NCI-H748 (cell line): ENCODE data around the gene PLD2.

Source experiments
- DNase-seq: peaks from one replicate; lab custom pipeline; 2025; ENCODE audit not compliant: unreplicated experiment; lab: John Stamatoyannopoulos, UW

Gene PLD2, protein sequence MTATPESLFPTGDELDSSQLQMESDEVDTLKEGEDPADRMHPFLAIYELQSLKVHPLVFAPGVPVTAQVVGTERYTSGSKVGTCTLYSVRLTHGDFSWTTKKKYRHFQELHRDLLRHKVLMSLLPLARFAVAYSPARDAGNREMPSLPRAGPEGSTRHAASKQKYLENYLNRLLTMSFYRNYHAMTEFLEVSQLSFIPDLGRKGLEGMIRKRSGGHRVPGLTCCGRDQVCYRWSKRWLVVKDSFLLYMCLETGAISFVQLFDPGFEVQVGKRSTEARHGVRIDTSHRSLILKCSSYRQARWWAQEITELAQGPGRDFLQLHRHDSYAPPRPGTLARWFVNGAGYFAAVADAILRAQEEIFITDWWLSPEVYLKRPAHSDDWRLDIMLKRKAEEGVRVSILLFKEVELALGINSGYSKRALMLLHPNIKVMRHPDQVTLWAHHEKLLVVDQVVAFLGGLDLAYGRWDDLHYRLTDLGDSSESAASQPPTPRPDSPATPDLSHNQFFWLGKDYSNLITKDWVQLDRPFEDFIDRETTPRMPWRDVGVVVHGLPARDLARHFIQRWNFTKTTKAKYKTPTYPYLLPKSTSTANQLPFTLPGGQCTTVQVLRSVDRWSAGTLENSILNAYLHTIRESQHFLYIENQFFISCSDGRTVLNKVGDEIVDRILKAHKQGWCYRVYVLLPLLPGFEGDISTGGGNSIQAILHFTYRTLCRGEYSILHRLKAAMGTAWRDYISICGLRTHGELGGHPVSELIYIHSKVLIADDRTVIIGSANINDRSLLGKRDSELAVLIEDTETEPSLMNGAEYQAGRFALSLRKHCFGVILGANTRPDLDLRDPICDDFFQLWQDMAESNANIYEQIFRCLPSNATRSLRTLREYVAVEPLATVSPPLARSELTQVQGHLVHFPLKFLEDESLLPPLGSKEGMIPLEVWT

DNA sequence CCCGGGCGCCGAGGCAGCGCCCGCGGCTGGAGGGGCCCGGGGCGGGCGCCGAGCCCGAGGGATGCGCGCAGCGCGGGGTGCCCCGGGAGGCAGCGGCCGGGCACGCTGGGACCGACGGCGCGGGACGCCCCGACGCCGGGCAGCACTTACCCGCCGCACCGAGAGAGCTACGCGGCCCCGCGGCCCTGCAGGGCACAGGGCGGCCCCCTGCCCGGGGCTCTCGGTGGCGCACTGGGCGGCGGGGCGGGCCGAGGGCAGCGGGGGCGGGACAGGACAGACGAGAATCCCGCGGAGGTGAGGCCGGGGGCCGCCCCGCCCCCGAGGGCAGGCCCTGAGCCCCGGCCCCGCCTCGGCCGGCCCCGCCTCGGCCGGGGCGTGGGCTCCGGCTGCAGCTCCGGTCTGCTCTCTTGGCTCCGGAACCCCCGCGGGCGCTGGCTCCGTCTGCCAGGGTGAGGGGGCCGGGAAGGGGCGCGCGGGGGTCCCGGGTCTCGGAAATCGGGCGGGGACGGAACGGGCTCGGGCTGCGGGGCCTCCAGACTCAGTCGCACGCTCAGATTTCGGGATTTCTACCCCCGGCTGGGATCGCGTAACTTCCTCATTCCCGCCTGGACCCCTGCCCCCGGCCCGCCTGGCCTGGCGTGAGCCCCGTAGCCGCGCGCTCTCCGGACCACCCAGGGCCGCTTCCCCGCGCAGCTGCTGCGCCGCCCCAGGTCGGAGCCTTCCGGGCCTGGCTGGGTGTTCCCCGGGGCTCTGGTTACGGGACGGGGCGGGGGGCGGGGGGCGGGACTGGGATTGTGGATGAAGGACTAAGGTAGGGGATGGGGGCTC, at the start of gene PLD2:
Gene PLD2, plus strand, starts transcription at position 376 of the 828 bp plus-strand sequence. CDS start 621 bp downstream, outside the sequence.
- peak; percentile 92 for DNase-seq

DNA sequence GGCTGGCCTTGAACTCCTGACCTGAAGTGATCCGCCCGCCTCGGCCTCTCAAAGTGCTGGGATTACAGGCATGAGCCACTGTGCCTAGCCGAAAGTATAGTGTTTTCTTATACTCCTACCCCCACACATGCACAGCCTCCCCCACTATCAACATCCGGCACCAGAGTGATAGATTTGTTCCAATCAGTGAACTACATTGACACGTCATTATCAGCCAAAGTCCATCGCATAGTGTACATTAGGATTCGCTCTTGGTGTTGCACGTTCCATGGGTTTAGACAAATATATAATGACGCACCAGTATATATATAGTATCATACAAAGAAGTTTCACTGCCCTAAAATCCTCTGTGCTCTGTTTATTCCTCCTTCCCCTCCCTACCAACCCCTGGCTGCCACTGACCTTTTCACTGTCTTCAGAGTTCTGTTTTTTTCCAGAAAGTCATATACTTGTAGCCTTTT, 47.1 kb upstream of the PLD2 start:
- DNase-seq = no peak

DNA sequence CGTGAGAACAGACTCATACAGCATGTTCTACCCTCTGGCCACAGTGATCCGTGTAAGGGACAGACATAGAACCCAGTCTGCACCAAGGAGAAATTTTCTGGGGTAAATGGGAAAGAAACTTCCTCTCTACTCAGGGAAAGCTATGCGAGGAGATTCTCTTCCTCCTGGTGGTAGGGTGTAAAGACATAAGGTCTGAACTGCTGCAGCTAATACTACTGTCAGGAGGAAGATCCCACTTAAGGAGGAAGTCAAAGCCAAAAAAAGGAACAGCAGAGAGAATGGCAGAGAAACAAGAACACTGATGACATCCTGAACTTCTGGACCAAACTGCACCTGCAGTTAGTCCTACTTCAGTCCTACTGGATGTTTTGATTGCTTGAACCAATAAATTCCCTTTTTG, 42.4 kb upstream of the PLD2 start:
- no peak for DNase-seq

DNA sequence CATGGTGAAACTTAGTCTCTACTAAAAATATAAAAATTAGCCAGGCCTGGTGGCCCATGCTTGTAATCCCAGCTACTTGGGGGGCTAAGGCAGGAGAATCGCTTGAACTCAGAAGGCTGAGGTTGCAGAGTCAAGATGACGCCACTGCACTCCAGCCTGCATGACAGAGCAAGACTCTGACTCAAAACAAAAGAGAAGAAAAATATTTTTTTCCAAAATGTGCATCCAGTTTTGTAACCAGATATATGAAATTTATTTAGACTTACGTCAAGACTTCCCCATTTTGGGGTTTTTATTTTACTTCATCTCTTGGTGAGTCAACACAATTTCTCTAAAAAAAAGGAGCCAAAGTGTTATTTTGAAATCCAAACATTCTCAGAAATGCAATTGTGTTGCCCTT, 40.8 kb upstream of the PLD2 start:
- no peak for DNase-seq

DNA sequence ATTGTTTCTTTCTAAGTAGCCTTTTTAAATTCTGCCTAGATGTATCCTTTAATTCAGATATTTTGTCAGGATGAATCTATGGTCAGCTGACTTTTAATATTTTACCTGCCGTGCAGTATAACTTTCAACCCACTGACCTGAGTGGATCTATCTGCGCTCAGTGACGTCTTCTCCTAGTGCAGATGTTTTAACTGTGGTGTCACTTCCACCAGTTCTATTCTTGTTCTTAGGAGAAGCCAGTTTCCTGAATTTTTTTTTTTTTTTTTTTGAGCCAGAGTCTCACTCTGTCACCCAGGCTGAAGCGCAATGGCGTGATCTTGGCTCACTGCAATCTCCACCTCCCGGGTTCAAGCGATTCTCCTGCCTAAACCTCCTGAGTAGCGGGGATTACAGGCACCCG, 40.2 kb upstream of the PLD2 start:
- DNase-seq = no peak

DNA sequence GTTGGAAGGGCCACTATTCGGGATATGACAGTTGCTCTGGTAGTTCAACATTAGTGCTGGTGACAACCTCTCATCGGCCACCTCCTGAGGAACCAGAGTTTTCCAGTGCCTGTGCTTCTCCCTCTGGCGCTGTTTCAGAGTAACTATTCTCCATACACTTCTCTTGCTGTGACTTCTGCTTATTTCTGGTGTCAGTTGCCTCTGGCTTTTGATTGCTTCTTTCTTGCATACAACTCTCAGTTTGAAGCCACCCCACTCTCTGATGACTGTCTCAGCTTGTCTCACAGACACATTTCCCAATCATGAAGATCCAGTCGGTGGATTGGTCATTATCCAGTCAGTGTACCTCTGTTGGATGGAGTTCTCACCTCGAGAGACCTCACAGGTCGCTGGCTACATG, 38.7 kb upstream of the PLD2 start:
- no peak for DNase-seq

DNA sequence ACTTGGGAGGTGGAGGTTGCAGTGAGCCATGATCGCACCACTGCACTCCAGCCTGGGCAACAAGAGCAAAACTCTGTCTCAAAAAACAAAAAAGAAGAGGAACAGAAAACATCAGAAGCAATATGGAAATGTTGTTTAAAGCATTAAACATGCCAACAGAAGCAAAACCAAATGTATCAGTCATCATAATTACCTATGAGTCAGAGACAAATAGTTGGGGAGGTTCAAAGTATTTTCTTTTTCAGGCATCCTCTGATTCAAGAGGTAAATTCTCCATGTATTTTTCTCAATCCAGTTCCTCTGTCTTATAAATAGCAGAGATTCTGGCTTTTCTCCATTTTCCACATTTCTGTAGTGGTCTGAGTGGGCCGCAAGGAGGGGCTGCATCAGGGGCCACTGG, 37.3 kb upstream of the PLD2 start:
- no peak for DNase-seq

DNA sequence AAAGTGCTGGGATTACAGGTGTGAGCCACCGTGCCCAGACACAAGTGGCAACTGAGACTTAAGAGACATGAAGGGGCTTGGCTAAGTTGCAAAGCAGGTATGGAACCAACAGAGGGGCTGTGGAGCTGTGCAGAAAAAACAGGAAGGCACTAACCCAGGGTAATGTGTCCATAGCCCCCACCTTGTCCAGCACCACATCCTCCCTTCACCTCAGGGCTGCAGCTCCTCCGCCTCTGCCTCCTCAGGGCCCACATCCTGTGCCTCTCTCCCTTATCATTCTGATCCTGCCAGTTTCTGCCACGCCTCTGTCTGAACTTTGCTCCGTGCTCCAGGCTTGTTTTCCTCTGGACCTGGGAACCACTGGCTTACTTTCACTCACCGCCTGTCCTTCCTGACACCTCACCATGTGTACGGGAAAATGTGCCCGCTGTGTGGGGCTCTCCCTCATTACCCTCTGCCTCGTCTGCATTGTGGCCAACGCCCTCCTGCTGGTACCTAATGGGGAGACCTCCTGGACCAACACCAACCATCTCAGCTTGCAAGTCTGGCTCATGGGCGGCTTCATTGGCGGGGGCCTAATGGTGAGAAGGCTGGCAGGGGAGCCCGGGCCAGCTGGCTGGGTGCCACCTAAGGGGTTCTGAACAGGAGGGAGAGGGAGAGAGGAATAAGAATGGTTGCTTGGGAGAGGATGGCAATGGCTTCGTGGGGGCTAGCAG, 35.3 kb upstream of the PLD2 start, which contains the start of gene TM4SF5:
Gene TM4SF5, plus strand, starts transcription at position 368 of the 716 bp plus-strand sequence. Its CDS starts 37 bp downstream, at position 405.
- DNase-seq = peak; percentile 34

DNA sequence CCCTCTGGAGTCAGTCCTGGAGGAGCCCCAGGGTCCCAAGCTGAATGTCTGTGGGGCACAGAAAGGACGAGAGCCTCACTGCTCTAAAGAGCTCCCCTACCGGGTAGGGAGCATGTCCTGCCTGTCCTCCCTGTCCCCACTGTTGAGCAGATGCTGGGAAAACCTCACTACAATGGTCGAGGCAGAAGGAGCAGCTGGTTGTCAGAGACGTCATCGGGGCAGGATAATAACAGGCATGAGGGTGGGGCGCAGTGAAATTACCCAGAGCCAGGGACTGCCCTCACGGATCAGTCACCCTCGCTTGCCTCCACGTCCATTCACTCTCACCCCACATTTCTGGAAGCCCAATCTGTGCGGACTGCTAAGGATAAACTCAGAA, 34.7 kb upstream of the PLD2 start:
- DNase-seq = peak; percentile 66

DNA sequence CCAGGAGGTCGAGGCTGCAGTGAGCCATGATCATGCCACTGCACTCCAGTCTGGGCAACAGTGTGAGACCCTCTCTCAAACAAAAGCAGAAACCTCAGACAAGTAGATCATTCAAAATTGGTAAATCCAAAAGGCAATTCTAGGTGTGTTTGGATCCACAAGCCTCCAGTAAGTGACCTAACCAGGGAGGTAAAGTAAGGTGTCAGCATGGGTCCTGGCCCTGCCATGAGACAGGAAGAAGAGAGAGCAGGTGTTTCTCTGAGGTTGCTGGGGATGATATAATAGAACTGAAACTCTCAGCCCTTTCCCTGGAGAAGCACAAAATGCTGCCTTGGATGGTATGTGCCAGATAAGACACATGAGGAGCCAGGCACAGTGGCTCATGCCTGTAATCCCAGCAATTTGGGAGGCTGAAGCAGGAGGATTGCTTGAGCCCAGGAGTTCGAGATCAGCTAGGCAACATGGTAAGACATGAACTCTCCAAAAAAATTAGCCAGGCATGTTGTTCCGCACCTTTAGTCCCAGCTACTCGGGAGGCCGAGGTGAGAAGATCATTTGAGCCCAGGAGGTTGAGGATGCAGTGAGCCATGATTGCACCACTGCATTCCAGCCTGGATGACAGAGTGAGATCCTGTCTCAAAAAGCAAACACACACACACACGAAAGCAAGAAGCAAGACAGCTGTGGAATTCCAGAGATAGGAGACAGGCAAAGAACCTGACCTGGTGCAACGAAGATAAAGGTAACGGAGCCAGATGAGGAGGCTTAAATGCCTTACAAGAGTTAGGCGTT, 28.8 kb upstream of the PLD2 start:
- no peak for DNase-seq

DNA sequence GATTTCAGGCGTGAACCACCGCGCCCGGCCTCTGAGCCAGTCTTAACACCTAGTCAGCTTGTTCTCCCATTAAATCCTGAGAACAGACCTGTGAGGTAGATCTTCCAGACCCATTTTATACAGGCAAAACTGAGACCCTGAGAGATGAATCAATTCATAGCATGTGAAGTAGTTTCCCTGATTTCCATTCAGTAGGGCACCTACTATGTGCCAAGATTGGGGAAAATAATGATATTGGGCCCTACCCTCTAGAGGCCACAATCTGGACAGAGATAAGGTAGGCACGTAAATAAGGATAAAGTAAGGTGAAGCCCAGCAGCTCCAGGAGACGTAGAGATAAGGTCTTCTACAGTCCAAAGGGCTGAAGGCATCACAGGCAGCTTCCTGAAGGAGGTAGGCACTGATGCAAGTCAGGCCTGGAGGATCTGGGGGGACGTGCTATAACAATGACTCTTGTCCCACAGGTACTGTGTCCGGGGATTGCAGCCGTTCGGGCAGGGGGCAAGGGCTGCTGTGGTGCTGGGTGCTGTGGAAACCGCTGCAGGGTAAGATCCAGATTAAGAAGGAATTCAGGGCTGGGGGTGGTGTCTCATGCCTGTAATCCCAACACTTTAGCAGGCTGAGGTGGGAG, 26.5 kb upstream of the PLD2 start:
- DNase-seq = no peak

DNA sequence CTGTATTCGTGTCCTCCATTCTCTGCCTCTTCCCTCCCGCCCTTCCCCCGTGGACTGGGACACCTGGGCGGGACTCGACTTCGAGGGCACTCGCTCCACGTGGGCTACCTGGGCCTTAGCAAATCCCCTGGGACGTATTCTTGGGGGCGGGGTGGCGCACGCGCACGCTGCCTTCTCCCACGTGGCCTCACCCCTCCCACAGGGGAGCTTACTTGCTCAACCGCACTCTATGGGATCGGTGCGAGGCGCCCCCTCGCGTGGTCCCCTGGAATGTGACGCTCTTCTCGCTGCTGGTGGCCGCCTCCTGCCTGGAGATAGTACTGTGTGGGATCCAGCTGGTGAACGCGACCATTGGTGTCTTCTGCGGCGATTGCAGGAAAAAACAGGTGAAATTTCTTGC, 24.3 kb upstream of the PLD2 start:
- no peak for DNase-seq

DNA sequence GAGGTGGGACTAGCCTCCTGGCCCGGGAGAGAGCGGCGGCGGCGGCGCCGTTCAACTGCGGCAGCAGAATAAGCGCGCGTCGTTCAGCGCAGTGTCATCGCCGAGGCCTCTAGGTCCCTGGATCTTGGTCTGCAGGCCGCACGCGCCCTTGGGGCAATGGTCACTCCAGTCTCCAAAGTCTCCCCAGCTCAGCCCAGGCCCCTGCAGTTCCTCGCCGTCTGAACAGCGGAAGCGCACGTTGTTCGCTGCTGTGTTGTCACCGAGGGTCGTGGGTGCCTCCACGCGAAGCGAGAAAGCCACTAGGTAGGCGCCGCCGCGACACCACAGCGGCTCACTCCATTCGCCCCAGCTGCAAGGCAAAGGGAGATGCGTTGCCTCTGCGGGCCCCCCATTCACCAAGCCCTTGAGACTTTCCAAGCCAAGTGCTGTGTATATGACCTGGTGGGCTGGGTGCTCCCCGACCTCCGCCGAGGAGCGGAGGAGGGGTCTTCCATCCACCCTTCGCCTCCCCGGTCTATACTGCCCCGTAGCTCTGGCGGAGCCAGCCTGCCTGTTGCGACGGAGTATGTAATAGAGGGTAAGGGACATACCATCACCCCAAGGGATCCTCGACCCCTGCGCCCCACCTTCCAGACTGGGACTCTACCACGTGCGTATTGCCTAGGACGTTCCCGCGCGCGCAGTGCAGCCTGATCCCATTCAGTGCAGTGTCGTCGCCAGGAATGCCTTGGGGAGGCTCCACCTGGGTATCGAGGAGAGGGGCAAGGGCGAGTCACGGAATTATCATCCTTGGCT, 21.4 kb upstream of the PLD2 start:
- no peak for DNase-seq

DNA sequence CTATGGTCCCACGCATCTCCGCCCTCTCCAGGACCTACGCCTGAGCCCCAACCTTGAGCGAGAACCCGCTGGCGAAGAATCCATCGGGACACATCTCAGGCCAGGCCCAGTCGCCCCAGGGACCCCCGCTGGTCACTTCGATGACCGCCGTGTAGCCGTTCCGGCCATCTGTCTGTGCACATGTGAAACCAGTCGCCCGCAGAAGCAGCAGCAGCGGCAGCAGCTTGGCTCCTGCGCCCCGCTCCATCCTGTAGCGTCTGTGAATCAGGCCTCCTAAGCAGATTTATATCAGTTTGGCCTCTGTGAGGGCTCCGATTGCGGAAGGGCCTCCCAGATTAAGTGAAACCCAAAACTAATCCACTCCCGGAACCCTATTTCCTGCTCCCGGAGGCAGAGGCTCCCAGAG, 20.8 kb upstream of the PLD2 start, which contains the start of gene VMO1:
Gene VMO1, minus strand, starts transcription at position 259 of the 406 bp plus-strand sequence. Its CDS starts 12 bp downstream, at position 247.
- DNase-seq = no peak

DNA sequence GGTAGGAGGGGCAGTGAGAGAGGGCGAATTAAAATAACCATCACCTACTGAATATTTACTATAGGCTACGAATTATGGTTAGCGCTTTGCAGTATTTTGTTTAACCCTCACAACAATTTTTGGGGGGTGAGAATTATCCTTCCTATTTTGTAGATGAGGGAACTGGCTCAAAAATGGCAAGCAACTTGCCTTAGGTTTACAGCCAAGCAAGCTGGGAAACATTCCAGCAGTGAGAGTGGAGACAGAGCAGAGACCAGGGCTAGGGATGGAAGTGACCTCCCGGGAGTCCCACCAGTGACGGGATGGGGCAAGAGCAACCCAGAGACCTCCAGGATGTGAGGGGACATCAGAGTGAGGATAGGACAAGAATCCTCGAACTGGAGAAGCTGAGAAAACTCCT, 20.4 kb upstream of the PLD2 start:
- no peak for DNase-seq

DNA sequence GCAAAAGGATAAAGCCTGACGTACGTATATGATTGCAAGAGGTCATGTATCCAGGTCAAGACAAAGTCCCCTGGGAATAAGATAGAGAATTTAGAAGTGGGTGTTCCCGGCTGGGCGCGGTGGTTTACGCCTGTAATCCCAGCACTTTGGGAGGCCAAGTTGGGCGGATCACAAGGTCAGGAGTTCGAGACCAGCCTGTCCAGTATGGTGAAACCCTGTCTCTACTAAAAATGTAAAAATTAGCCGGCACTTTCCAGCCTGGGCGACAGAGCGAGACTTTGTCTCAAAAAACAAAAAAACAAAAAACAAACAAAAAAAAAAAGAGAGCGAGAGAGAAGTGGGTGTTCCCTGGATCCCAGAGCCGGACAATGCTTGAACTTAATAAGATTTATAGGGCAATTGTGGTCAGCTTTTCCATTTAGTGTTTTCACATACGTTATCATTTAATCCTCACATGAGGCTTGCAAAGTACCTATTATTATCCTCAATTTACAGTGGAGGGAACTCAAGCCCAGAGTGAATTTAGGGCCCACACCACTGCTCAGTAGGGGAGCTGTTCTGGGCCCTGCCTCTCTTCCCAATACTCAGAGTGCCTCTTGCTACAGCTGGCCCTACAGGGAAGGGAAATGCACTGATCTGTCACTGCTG, 18.7 kb upstream of the PLD2 start:
- DNase-seq = no peak

DNA sequence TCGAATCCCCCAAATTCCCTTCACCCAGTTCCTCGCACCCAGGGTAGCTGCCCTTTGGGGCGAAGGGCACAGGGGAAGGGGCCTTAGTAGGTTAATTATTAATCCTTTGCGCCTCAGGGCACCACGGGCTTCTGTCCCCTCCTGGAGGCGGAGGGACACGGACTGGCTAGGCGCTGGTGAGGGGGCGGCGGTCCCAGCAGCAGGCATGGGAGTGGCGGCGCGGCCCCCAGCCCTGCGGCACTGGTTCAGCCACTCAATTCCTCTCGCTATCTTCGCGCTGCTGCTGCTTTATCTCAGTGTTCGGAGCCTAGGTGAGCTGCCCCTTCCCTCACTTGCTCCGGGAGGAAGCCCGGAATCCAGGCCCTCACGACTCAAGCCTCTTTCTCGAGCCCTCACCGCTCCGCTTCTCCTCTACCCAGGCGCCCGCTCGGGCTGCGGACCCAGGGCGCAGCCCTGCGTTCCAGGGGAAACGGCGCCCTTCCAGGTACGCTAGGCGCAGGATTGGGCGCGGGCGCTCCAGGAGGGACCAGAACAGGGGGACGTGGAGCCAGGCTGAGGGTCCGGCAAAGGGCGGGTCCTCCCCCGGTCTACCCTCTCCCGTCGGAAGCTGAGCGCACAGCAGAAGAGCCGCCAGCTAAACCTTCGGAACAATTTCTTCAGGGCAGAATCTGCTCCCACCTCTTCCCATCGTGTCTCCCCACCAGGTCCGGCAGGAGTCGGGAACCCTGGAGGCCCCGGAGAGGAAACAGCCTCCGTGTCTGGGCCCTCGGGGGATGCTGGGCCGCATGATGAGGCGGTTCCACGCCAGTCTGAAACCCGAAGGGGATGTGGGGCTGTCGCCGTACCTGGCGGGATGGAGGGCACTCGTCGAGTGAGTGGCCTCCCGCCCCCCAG, 17.9 kb upstream of the PLD2 start, which contains the start of gene GLTPD2:
Gene GLTPD2, plus strand, starts transcription at position 158 of the 894 bp plus-strand sequence. Its CDS starts 48 bp downstream, at position 206.
- peak; percentile 62 for DNase-seq
